ENCODE measurements around the gene ZNF451. TPM values are rescaled to one million over a fixed set of nuclear protein-coding genes. Genes with fewer than 3 reads are reported as not detected.

The ZNF451 gene
- total and polyA plus RNA-seq, 2 donors (not counting 3 experiments of a cell fraction or from before 2014, with no cell fraction given), result 9.9 to 64.4 TPM

GRCh38 chr6:57147955-57148858 is 58.2 kb downstream of the ZNF451 start:
- H3K36me3 ChIP-seq (ENCODE audit: control insufficient read depth in 2 of 2, extremely low read depth in 1 of 2, insufficient read depth in 2 of 2, low read length in 2 of 2), result peaks cover 3 to 9% of the 10 kb centered on the region in 2 experiments
- no peak overlapping the region for H2AFZ ChIP-seq (ENCODE audit: low read depth, low read length)
- no peaks in the 10 kb centered on the region for H3K9me3 ChIP-seq (replicated peaks; ENCODE audit: control insufficient read depth, insufficient read depth, low read length)
- H4K20me1 ChIP-seq (replicated peaks; ENCODE audit: control insufficient read depth, extremely low read depth, insufficient read depth, low read length), result no peaks in the 10 kb centered on the region
- H3K79me2 ChIP-seq (ENCODE audit: control insufficient read depth, insufficient read depth, low read length), result no peaks in the 10 kb centered on the region
- dilution Hi-C loops (cut with MboI; ENCODE audit: extremely low pct_ligation_motif_present, low sequenced_read_pairs) (no loop called here), intact Hi-C loops (cut with micrococcal nuclease) (no loop called here)
- FAIRE-seq (no peak), DNase-seq (ENCODE audit: low read depth, low spot score) (no peak)
- H3K4me3 ChIP-seq (replicated peaks in 1 of 3; ENCODE audit: insufficient read depth in 1 of 3, low read depth in 1 of 3, low read length in 3 of 3), result no peak overlapping the region
- BruUV-seq (replicated peaks), result no TSS peak
- no peak overlapping the region for H3K9ac ChIP-seq (replicated peaks; ENCODE audit: extremely low read depth, insufficient read depth, low read length)
- POLR2A ChIA-PET, result no interaction called here
- no peaks in the 10 kb centered on the region for H3K27me3 ChIP-seq (ENCODE audit: control insufficient read depth in 2 of 2, insufficient read depth in 2 of 2, low read length in 2 of 2)
- no peak overlapping the region for H3K4me2 ChIP-seq (ENCODE audit: insufficient read depth, low read length)
- H3K27ac ChIP-seq (ENCODE audit: insufficient read depth, low read depth, low read length), result no peak overlapping the region
- CTCF ChIA-PET, result interaction anchor here (1.8 kb wide), 1 partner anchor 17 kb away, joined by 5 read pairs; no protein-coding TSS in a partner anchor
- no peaks in the 10 kb centered on the region for H3K9me1 ChIP-seq (replicated peaks; ENCODE audit: control insufficient read depth, extremely low read depth, insufficient read depth, low read length)
- TF ChIP-seq MYC (IDR thresholded peaks at IDR 0.05; ENCODE audit: low read depth, low read length), result no peak
- no peak for TF ChIP-seq EZH2 (IDR thresholded peaks at IDR 0.05; ENCODE audit: borderline replicate concordance, low read depth, low read length, severe bottlenecking)
- no peak for TF ChIP-seq GATA2 (IDR thresholded peaks at IDR 0.05; ENCODE audit: insufficient read depth, insufficient read length, low read depth, low read length)
- TF ChIP-seq POLR2AphosphoS5 (IDR thresholded peaks at IDR 0.05; ENCODE audit: insufficient read depth, low read depth, low read length), result no peak
- no peak for TF ChIP-seq FOS (IDR thresholded peaks at IDR 0.05; ENCODE audit: borderline replicate concordance, insufficient read depth, low read length)
- no peaks in the 10 kb centered on the region for H3K4me1 ChIP-seq (ENCODE audit: control insufficient read depth, extremely low read depth, insufficient read depth, low read length)

GRCh38 chr6:57158658-57159057 is 68.7 kb downstream of the ZNF451 start:
- ChIA-PET POLR2A (no interaction called here), CTCF (no interaction called here)
- Histone ChIP-seq H3K27me3 (ENCODE audit: control insufficient read depth in 2 of 2, insufficient read depth in 2 of 2, low read length in 2 of 2) (no peaks in the 10 kb centered on the region), H3K4me2 (ENCODE audit: insufficient read depth, low read length) (no peak overlapping the region), H3K9me3 (replicated peaks; ENCODE audit: control insufficient read depth, insufficient read depth, low read length) (no peaks in the 10 kb centered on the region), H3K9me1 (replicated peaks; ENCODE audit: control insufficient read depth, extremely low read depth, insufficient read depth, low read length) (no peaks in the 10 kb centered on the region), H3K9ac (replicated peaks; ENCODE audit: extremely low read depth, insufficient read depth, low read length) (no peak overlapping the region), H3K36me3 (ENCODE audit: control insufficient read depth in 2 of 2, extremely low read depth in 1 of 2, insufficient read depth in 2 of 2, low read length in 2 of 2) (peaks cover 2 to 4% of the 10 kb centered on the region in 2 experiments), H3K4me1 (ENCODE audit: control insufficient read depth, extremely low read depth, insufficient read depth, low read length) (no peaks in the 10 kb centered on the region), H2AFZ (ENCODE audit: low read depth, low read length) (no peak overlapping the region), H4K20me1 (replicated peaks; ENCODE audit: control insufficient read depth, extremely low read depth, insufficient read depth, low read length) (no peaks in the 10 kb centered on the region), H3K79me2 (ENCODE audit: control insufficient read depth, insufficient read depth, low read length) (no peaks in the 10 kb centered on the region), H3K27ac (ENCODE audit: insufficient read depth, low read depth, low read length) (no peak overlapping the region), H3K4me3 (replicated peaks in 1 of 3; ENCODE audit: insufficient read depth in 1 of 3, low read depth in 1 of 3, low read length in 3 of 3) (no peak overlapping the region)
- no peak for DNase-seq (ENCODE audit: low read depth, low spot score)
- FAIRE-seq, result no peak
- intact Hi-C loops (cut with micrococcal nuclease), result no loop called here
- TF ChIP-seq FOS (IDR thresholded peaks at IDR 0.05; ENCODE audit: borderline replicate concordance, insufficient read depth, low read length) (no peak), POLR2AphosphoS5 (IDR thresholded peaks at IDR 0.05; ENCODE audit: insufficient read depth, low read depth, low read length) (no peak), MYC (IDR thresholded peaks at IDR 0.05; ENCODE audit: low read depth, low read length) (no peak), EZH2 (IDR thresholded peaks at IDR 0.05; ENCODE audit: borderline replicate concordance, low read depth, low read length, severe bottlenecking) (no peak), CTCF (IDR thresholded peaks at IDR 0.05; ENCODE audit: extremely low read depth in 1 of 2, insufficient read depth in 1 of 2, low read depth in 1 of 2, low read length in 2 of 2) (no peak), GATA2 (IDR thresholded peaks at IDR 0.05; ENCODE audit: insufficient read depth, insufficient read length, low read depth, low read length) (no peak), POLR2A (IDR thresholded peaks at IDR 0.05; ENCODE audit: low read depth, low read length) (no peak), MAX (IDR thresholded peaks at IDR 0.05; ENCODE audit: insufficient read depth, insufficient read length) (no peak), JUN (IDR thresholded peaks at IDR 0.05; ENCODE audit: borderline replicate concordance, insufficient read depth, insufficient read length, low read depth) (no peak)
- no TSS peak for BruUV-seq (replicated peaks)
- dilution Hi-C loops (cut with MboI; ENCODE audit: extremely low pct_ligation_motif_present, low sequenced_read_pairs), result no loop called here
